Uterus (tissue), 4 donors: ENCODE measurements around the gene HOXA6. TPM values are rescaled to one million over a fixed set of nuclear protein-coding genes. Genes with fewer than 3 reads are reported as not detected.

Source experiments
- DNase-seq, 2 donors: peaks; one replicate each; pipeline ENCODE4 v3.0.0-alpha.2; 2019 to 2020
- H3K27ac ChIP-seq, 2 donors: fragments of 200-600 bp; sonication (generic); 1 replicate in 1 of 2; 2 replicates in 1 of 2; pipeline ENCODE4 v1.5.1; 2016 to 2018
- H3K27me3 ChIP-seq, 2 donors: fragments of 200-600 bp; sonication (generic); one replicate each; pipeline ENCODE4 v1.5.1; 2018 to 2019; ENCODE audit warnings: control low read depth in 1 of 2
- H3K36me3 ChIP-seq, 2 donors: fragments of 200-600 bp; sonication (generic); one replicate each; pipeline ENCODE4 v1.5.1; 2019; ENCODE audit warnings: control low read depth in 1 of 2
- H3K4me1 ChIP-seq, 2 donors: fragments of 200-600 bp; sonication (generic); one replicate each; pipeline ENCODE4 v1.5.1; 2018 to 2019; ENCODE audit warnings: control low read depth in 1 of 2
- H3K4me3 ChIP-seq, 2 donors: fragments of 200-600 bp; sonication (generic); 1 replicate in 1 of 2; 2 replicates in 1 of 2; pipeline ENCODE4 v1.5.1; 2018 to 2019; ENCODE audit warnings: mild to moderate bottlenecking in 1 of 2
- H3K9me3 ChIP-seq, 2 donors: fragments of 200-600 bp; sonication (generic); one replicate each; pipeline ENCODE4 v1.5.1; 2019; ENCODE audit warnings: control low read depth in 1 of 2
- CTCF ChIP-seq, 4 experiments: fragments of 200-600 bp in 2 of 4; fragments of 450-650 bp in 2 of 4; sonication (generic) in 2 of 4; IDR thresholded peaks; one replicate each; pipeline ENCODE4 v1.5.1; 2016 to 2019; ENCODE audit warnings: antibody characterized with exemption in 4 of 4, mild to moderate bottlenecking in 2 of 4, moderate library complexity in 1 of 4
- POLR2A ChIP-seq, 2 donors: fragments of 450-650 bp; IDR thresholded peaks; one replicate each; pipeline ENCODE4 v1.6.1; 2016; ENCODE audit warnings: antibody characterized with exemption in 2 of 2, mild to moderate bottlenecking in 1 of 2, moderate library complexity in 1 of 2
- intact Hi-C: fragments of 100-400 bp; cut with DNase I; formaldehyde crosslinking; loops from one replicate; pipeline ENCODE4 v1.15.1; 2023; ENCODE audit warnings: low total_unique reads
- total RNA-seq, 4 donors: library from RNA; depleted of rRNA in 3 of 4; stranded (reverse); fragments of >200 nt in 3 of 4; gene quantifications; one replicate each; pipeline versions ENCODE4 v1.1.0 to v1.2.4, GENCODE V29; 2014 to 2023
- donor health status: DM: yes; HTN: yes; CAD: no.

HOXA6 gene
- total RNA-seq, 4 donors from 2014 or later, result 1.8 to 19.1 (median 15.4) TPM

GRCh38 chr7:27172315-27172774 lies 24.8 kb upstream of the HOXA6 start:
- intact Hi-C loops, result no loop called here

GRCh38 chr7:27171637-27172314 lies 24.2 kb upstream of the HOXA6 start:
- H3K27me3 ChIP-seq, result no peaks in the 10 kb centered on the region
- peak overlapping the region; percentile 94 to 96 for H3K27ac ChIP-seq
- TF ChIP-seq CTCF (IDR thresholded peaks at IDR 0.05) (no peak), POLR2A (IDR thresholded peaks at IDR 0.05) (no peak)
- no peaks in the 10 kb centered on the region for H3K9me3 ChIP-seq
- H3K4me1 ChIP-seq, result no peaks in the 10 kb centered on the region
- no peaks in the 10 kb centered on the region for H3K36me3 ChIP-seq
- DNase-seq, result peak; percentile 27 to 35
- intact Hi-C loops, result no loop called here
- H3K4me3 ChIP-seq, result peak overlapping the region; percentile 58 to 66

More at GRCh38 chr7:27172315-27172774, 24.8 kb upstream of the HOXA6 start:
- Histone ChIP-seq H3K36me3 (no peaks in the 10 kb centered on the region), H3K4me3 (peak overlapping the region; percentile 58 to 66), H3K27ac (peak overlapping the region; percentile 94 to 96), H3K4me1 (no peaks in the 10 kb centered on the region), H3K27me3 (no peaks in the 10 kb centered on the region), H3K9me3 (no peaks in the 10 kb centered on the region)
- TF ChIP-seq CTCF (IDR thresholded peaks at IDR 0.05), result no peak
- no peak for TF ChIP-seq POLR2A (IDR thresholded peaks at IDR 0.05)
- DNase-seq, result no peak

- Histone ChIP-seq H3K27ac (peak overlapping the region; percentile 94 to 96), H3K4me3 (peak overlapping the region; percentile 58 to 66), H3K4me1 (no peaks in the 10 kb centered on the region), H3K36me3 (no peaks in the 10 kb centered on the region), H3K27me3 (no peaks in the 10 kb centered on the region), H3K9me3 (no peaks in the 10 kb centered on the region)
- DNase-seq, result peak; percentile 30 to 31
- TF ChIP-seq CTCF (IDR thresholded peaks at IDR 0.05), result no peak
- TF ChIP-seq POLR2A (IDR thresholded peaks at IDR 0.05), result no peak
- intact Hi-C loops, result no loop called here
These were observed 23.7 kb upstream of the HOXA6 start for GRCh38 chr7:27171325-27171636.

DNA sequence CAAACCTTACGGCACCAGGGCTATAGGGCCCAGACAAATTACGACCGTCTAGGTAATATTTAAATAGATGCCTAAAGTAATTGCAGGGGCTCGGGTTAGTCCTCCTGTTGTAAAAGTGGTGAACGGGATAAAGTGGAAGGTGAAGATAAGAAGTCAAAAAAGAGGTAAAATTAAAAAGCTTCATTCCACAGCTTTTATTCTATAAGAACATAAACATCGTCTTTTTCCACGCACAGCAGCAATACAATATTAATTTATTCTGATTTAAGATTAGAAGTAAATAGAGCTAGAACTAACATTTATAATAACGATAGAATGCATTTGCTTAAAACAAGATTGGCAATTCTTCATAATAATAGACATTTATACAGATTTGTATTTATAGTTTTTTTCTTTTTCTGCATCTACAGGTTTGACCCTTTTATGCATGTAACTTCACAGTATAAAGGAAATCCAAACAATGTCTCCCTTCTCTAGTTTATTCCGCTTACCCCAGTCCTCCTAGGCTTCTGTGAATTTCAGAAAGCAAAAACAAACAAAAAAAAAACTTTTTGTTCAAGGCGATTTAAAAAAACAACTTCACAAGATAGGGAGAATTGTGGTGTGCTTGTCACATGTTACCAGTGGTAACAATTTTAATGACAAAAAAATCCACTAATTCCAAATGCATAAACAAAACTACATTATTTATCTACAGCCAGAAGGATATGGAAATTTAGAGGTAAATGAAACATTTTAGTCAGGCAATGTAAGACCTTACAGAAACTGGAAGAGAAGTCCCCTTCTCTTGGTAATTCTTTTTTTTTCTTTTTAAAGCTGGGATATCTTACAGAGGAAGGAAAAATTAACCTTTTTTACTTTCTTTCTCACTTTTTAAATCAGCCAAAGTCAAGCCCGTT lies 23.1 kb upstream of the HOXA6 start:
- Histone ChIP-seq H3K4me1 (no peaks in the 10 kb centered on the region), H3K27me3 (no peaks in the 10 kb centered on the region), H3K27ac (peak overlapping the region; percentile 94 to 96), H3K9me3 (no peaks in the 10 kb centered on the region), H3K36me3 (no peaks in the 10 kb centered on the region), H3K4me3 (peak overlapping the region; percentile 58 to 66)
- DNase-seq, result no peak
- intact Hi-C loops, result no loop called here
- TF ChIP-seq POLR2A (IDR thresholded peaks at IDR 0.05) (no peak), CTCF (IDR thresholded peaks at IDR 0.05) (no peak)
